Liver (tissue), 9 donors: ENCODE data around the gene CATSPERZ. TPM values are rescaled to one million over a fixed set of nuclear protein-coding genes. Genes with fewer than 3 reads are reported as not detected.

Experiments used
- DNase-seq: peaks from one replicate; pipeline ENCODE4 v3.0.0-alpha.2; 2017; ENCODE audit warnings: low spot score
- H3K27ac ChIP-seq, 2 donors: one replicate each; pipeline ENCODE4 v1.7.0; 2013; ENCODE audit warnings: inconsistent platforms in 2 of 2, low read length in 2 of 2, control low read depth in 1 of 2, low read depth in 1 of 2, mild to moderate bottlenecking in 1 of 2
- H3K27me3 ChIP-seq, 4 donors: one replicate each; pipeline versions ENCODE4 v1.6.1 to v1.7.0; 2013; ENCODE audit warnings: low read length in 3 of 4, inconsistent platforms in 1 of 4, mild to moderate bottlenecking in 1 of 4, moderate library complexity in 1 of 4; ENCODE audit not compliant: control insufficient read depth in 4 of 4, insufficient read depth in 4 of 4
- H3K36me3 ChIP-seq, 4 donors: one replicate each; pipeline versions ENCODE4 v1.6.1 to v1.7.0; 2013; ENCODE audit warnings: low read length in 3 of 4, mild to moderate bottlenecking in 3 of 4, low read depth in 1 of 4, moderate library complexity in 1 of 4; ENCODE audit not compliant: control insufficient read depth in 4 of 4, insufficient read depth in 3 of 4
- H3K4me1 ChIP-seq, 4 donors: one replicate each; pipeline versions ENCODE4 v1.6.1 to v1.7.0; 2013; ENCODE audit warnings: low read length in 3 of 4, mild to moderate bottlenecking in 3 of 4, moderate library complexity in 1 of 4; ENCODE audit not compliant: control insufficient read depth in 4 of 4, insufficient read depth in 4 of 4
- H3K4me3 ChIP-seq, 3 donors: one replicate each; pipeline versions ENCODE4 v1.6.1 to v1.7.0; 2013; ENCODE audit warnings: low read length in 3 of 3, control low read depth in 1 of 3, low read depth in 1 of 3, mild to moderate bottlenecking in 1 of 3
- H3K9ac ChIP-seq, 2 donors: one replicate each; pipeline ENCODE4 v1.7.0; 2013; ENCODE audit warnings: low read length in 2 of 2, mild to moderate bottlenecking in 2 of 2, moderate library complexity in 2 of 2, control low read depth in 1 of 2, low read depth in 1 of 2
- H3K9me3 ChIP-seq, 4 donors: one replicate each; pipeline versions ENCODE4 v1.6.1 to v1.7.0; 2013; ENCODE audit warnings: low read length in 3 of 4; ENCODE audit not compliant: control insufficient read depth in 4 of 4
- EGR1 ChIP-seq, 2 donors: IDR thresholded peaks; 2 replicates each; pipeline ENCODE4 v1.6.1; 2016 to 2018; ENCODE audit warnings: antibody characterized with exemption in 2 of 2, low read depth in 2 of 2
- FOXA1 ChIP-seq: IDR thresholded peaks from 2 replicates; pipeline ENCODE4 v1.6.1; 2016; ENCODE audit warnings: antibody characterized with exemption
- GABPA ChIP-seq, 2 donors: IDR thresholded peaks in 1 of 2; conservative IDR thresholded peaks in 1 of 2; 2 replicates each; pipeline ENCODE4 v1.6.1; 2016; ENCODE audit warnings: antibody characterized with exemption in 2 of 2, mild to moderate bottlenecking in 1 of 2, moderate library complexity in 1 of 2
- HNF4A ChIP-seq, 2 donors: conservative IDR thresholded peaks; 2 replicates each; pipeline ENCODE4 v1.6.1; 2016; ENCODE audit warnings: antibody characterized with exemption in 2 of 2, mild to moderate bottlenecking in 2 of 2
- NR2F2 ChIP-seq: IDR thresholded peaks from 2 replicates; pipeline ENCODE4 v1.6.1; 2016; ENCODE audit warnings: antibody characterized with exemption
- RAD21 ChIP-seq, 2 donors: IDR thresholded peaks; 2 replicates each; pipeline ENCODE4 v1.6.1; 2016; ENCODE audit warnings: antibody characterized with exemption in 2 of 2, mild to moderate bottlenecking in 2 of 2
- YY1 ChIP-seq: IDR thresholded peaks from 2 replicates; pipeline ENCODE4 v1.6.1; 2016; ENCODE audit warnings: antibody characterized with exemption, mild to moderate bottlenecking
- WGBS: extraction: QIAGEN DNeasy Blood & Tissue Kit; methylation state at CpG from one replicate; pipeline ENCODE4 v1.1.7; 2013; 5-methylcytosine and 5-hydroxymethylcytosine counted together
- polyA plus RNA-seq, 2 donors: library from polyadenylated mRNA; stranded (reverse) in 1 of 2; unstranded in 1 of 2; fragments of 200-250 nt in 1 of 2; fragments of >200 nt in 1 of 2; fragmentation: Nextera tagmentation in 1 of 2; extraction: Ambion mirVana in 1 of 2; gene quantifications; one replicate each; pipeline versions ENCODE4 v1.2.1 to v1.2.3, GENCODE V29; 2013 to 2015
- total RNA-seq, 2 donors: library from RNA; depleted of rRNA; stranded (reverse); fragments of >200 nt; gene quantifications; one replicate each; pipeline ENCODE4 v1.2.3, GENCODE V29; 2014
- TF ChIP-seq, protein P1 (sequence below): IDR thresholded peaks from 2 replicates; pipeline ENCODE4 v1.6.1; 2016; ENCODE audit warnings: antibody characterized with exemption
- TF ChIP-seq, protein P2 (sequence below): IDR thresholded peaks from 2 replicates; pipeline ENCODE4 v1.6.1; 2016; ENCODE audit warnings: antibody characterized with exemption
- TF ChIP-seq, protein P3 (sequence below): IDR thresholded peaks from 2 replicates; pipeline ENCODE4 v1.6.1; 2016; ENCODE audit warnings: antibody characterized with exemption
- donor health status: healthy.
- donor health status: healthy.
- donor health status: healthy.
- donor health status: healthy.
- donor health status: healthy.

CATSPERZ gene
- total and polyA plus RNA-seq, 4 donors: 0.42 TPM; not detected in 3

DNA sequence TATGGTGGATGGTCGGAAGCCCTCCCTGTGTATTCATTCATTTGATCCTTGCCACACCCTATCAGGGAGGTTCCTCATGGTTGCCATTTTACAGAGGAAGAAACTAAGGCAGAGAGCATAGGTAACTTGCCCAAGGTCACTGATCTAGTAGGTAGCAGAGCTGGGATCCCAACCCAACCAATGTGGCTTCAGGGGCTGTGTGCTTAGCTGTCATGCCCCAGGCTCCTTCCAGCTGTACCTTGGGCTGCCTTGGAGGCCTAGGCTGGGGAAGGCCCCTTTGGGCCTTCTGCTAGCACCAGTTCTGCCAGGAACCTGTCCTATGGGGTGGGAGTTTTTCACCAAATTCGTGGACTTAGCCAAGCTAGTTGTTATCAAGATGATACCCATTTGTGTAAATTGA is 24.3 kb upstream of the CATSPERZ start:
- TF ChIP-seq EGR1 (IDR thresholded peaks at IDR 0.05; ENCODE audit: low read depth in 2 of 2) (no peak), HNF4A (conservative IDR thresholded peaks at IDR 0.05) (no peak), YY1 (no peak), NR2F2 (no peak)
- Histone ChIP-seq H3K4me1 (peaks cover 6 to 23% (median 13%) of the 10 kb centered on the region in 4 donors), H3K4me3 (no peak overlapping the region), H3K9ac (no peak overlapping the region), H3K27me3 (no peaks in the 10 kb centered on the region), H3K9me3 (no peaks in the 10 kb centered on the region), H3K27ac (no peak overlapping the region), H3K36me3 (peaks cover 0 to 21% (median 7%) of the 10 kb centered on the region in 4 donors)
- no peak for DNase-seq
- WGBS: 88% methylated on average over 2 of the region's 2 CpGs

DNA sequence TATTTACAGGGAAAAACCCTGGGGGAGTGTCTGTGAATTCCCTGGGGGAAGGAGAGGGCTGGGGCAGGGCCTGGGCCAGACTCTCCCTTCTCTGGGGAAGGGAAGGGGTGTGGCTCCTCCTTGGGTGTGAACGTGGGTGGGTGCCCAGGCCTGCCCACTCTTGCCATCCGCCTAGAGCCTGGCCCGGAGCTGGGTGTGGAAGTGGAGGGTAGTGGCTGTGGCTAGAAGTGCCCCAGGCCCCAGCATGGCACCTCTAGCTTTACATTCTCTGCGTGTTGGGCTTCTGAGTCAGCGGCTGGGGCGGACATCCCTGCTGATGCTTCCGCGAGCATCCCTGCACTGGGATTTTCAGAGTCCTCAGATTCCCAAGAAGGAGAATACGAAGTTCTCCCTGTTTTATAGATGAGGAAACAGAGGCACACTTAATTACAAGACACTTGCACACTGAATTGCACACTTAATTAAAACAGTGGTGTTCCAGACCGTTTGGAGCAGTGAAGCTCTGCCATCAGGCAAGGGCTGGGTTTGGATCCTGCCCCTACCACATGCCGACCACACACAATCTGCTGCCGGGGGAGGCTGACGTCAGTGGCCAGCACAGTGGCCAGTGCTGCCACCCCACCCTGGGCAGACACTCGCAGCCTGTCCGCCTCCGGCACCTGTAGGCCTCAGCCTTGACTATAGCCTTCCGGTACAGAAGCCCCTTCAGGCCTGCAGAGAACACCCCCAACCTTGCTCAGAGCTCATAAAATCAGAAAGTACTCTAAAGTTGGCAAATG is 23.3 kb upstream of the CATSPERZ start:
- Histone ChIP-seq H3K4me3 (no peak overlapping the region), H3K36me3 (peaks cover 0 to 21% (median 7%) of the 10 kb centered on the region in 4 donors), H3K9ac (no peak overlapping the region), H3K27me3 (no peaks in the 10 kb centered on the region), H3K4me1 (peaks cover 6 to 18% (median 11%) of the 10 kb centered on the region in 4 donors), H3K9me3 (no peaks in the 10 kb centered on the region), H3K27ac (no peak overlapping the region)
- TF ChIP-seq, protein P1, sequence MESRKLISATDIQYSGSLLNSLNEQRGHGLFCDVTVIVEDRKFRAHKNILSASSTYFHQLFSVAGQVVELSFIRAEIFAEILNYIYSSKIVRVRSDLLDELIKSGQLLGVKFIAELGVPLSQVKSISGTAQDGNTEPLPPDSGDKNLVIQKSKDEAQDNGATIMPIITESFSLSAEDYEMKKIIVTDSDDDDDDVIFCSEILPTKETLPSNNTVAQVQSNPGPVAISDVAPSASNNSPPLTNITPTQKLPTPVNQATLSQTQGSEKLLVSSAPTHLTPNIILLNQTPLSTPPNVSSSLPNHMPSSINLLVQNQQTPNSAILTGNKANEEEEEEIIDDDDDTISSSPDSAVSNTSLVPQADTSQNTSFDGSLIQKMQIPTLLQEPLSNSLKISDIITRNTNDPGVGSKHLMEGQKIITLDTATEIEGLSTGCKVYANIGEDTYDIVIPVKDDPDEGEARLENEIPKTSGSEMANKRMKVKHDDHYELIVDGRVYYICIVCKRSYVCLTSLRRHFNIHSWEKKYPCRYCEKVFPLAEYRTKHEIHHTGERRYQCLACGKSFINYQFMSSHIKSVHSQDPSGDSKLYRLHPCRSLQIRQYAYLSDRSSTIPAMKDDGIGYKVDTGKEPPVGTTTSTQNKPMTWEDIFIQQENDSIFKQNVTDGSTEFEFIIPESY: no peak
- no peak for TF ChIP-seq RAD21 (IDR thresholded peaks at IDR 0.05)
- TF ChIP-seq, protein P2, sequence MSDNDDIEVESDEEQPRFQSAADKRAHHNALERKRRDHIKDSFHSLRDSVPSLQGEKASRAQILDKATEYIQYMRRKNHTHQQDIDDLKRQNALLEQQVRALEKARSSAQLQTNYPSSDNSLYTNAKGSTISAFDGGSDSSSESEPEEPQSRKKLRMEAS: no peak
- WGBS: 89% methylated on average over 17 of the region's 17 CpGs
- no peak for DNase-seq

DNA sequence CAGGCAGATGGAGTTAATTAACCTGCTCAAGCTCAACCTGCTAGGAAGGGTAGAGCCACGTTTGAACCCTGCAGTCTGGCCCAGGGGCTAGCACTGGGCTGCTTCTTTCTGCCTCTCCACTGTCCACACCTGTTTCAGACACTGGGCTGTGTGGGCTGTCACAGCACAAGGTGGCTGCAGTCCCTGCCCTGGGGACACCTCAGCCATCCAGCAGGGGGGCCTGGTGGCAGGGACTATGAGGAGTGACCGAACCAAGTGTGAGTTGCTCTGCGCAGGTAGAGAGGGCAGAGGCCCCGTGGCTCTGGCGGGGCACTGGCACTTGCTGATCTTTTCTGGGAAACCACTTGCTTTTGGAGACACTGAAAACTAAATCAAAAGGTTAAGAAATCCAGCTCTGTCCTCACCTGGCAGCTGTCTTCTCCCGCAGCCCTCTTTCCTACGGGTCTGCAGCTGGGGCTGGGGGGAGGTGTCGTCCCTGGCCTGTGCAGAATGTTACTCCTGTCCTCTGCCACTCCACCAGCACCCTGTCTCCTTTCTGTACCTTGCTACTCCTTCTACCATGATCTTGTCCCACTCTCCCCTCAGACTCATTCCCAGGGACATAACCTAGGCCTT is 21.5 kb upstream of the CATSPERZ start:
- no peak overlapping the region for H3K9ac ChIP-seq
- 91% methylated on average over 8 of the region's 8 CpGs for WGBS
- H3K4me1 ChIP-seq: peaks cover 3 to 11% (median 6%) of the 10 kb centered on the region in 4 donors
- TF ChIP-seq FOXA1 (no peak), GABPA (IDR thresholded peaks at IDR 0.05 in 1 of 2, conservative IDR thresholded peaks at IDR 0.05 in 1 of 2) (no peak)
- TF ChIP-seq, protein P3, sequence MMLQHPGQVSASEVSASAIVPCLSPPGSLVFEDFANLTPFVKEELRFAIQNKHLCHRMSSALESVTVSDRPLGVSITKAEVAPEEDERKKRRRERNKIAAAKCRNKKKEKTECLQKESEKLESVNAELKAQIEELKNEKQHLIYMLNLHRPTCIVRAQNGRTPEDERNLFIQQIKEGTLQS: no peak
- no peak for DNase-seq
- no peaks in the 10 kb centered on the region for H3K27me3 ChIP-seq
- H3K27ac ChIP-seq: no peak overlapping the region
- peaks cover 0 to 21% (median 9%) of the 10 kb centered on the region in 4 donors for H3K36me3 ChIP-seq
- no peaks in the 10 kb centered on the region for H3K9me3 ChIP-seq
- no peak overlapping the region for H3K4me3 ChIP-seq
